ENCODE measurements around the gene CFAP45.
A peak's percentile ranks its signal among the peaks of the same experiment; 100 is the strongest.
"Not testable (repeated sequence)": the region's sequence is repeated elsewhere in the genome, so short reads cannot be mapped to it uniquely, and the experiment has no call there.

CFAP45 gene

DNA sequence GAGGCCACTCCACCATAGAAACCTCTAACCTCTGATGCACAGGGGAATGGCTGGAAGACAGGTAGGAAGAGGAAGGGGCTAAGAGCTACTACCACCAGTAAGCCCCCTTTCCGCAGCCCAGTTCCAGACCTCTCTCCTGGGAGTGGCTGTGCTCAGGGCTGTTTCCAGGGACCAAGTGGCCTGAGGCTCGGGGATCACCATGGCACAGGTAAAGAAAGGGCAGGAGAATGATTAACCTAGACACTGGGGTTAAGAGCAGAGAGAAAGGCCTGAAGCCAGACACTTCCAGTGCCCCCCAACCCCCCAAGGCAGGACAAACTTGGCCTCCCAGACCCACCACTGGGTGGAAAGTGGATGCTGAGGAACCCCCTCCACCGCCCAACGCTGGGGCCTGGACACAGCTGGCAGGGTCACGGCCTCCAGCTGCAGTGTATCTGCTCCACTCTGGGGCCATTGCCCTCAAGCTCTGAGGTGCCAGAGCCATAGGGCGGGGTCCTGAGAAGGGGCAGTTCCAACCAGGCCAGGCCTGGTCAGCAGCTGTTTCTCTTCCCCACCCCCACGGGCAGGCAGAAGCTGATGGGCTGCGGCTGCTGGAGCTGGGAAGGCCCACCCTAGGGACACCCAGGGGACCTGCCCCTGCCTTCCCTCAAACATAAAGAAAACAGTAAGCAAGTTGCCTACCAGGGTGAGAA is 22.7 kb upstream of the CFAP45 start:
- DNase-seq, result no peak

DNA sequence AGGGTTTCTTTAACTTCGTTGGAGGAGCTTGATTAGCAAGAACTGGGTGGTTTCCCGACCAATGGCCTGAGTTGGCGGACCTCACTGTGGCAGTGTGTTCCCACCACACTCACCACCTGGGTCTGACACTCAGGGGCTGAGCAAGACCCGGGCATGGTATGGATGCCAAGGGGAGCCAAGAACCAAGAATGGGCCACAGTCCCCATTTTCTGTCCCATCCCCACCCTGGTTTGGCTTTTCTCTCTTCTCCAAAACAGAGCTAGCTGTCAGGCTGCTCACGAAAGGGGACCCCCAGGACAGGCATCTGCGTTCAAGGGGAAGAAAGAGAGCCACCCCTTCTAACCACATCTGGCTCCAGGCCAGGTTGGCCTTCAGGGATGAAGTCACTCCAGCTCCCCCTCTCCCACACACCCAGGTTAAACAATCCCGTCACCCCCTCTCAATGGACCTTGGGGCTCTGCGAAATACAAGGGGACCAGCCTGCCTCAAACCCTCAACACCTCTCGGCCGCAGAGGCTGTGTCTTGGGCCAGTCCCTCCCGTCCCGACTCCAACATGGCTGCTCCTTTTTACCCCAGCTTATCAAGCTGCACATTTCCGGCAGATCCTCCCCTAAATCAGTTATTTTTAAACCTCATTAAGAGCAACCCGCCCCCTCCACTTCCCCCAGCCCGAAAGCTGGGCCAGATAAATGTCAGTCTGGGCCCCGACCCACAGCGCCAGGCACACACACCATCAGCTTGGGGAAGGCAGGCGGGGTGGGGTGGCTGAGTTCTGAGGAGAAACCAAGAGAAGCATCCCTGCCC is 21.9 kb upstream of the CFAP45 start:
- DNase-seq, result peak; percentile 26

GRCh38 chr1:159921251-159921650 is 21.3 kb upstream of the CFAP45 start:
- peak; percentile 18 for DNase-seq

GRCh38 chr1:159920651-159921050 is 20.7 kb upstream of the CFAP45 start:
- no peak for DNase-seq

DNA sequence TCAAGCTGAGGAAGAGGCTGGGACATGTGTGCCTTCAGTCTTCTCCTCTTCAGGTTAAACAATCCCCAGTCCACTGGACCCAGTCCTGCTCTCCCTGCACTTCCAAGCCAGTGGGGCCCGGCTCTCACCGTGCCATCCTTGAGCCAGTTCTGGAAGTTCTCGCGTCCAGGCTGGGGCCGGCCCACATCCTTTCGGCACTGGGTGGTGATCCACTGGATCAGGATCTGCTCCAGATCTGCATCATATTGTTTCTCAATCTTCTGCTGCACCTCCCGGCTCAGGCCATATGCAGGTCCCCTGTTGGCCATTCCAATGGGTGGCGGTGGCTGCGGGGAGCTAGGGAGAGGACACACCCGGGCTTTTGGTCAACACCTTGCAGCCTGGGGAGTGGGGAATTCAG is 20.2 kb upstream of the CFAP45 start:
- DNase-seq, result no peak

GRCh38 chr1:159919236-159919865 is 19.4 kb upstream of the CFAP45 start:
- DNase-seq, result no peak

- DNase-seq, result no peak
Measured at GRCh38 chr1:159918352-159919200, 18.6 kb upstream of the CFAP45 start.

DNA sequence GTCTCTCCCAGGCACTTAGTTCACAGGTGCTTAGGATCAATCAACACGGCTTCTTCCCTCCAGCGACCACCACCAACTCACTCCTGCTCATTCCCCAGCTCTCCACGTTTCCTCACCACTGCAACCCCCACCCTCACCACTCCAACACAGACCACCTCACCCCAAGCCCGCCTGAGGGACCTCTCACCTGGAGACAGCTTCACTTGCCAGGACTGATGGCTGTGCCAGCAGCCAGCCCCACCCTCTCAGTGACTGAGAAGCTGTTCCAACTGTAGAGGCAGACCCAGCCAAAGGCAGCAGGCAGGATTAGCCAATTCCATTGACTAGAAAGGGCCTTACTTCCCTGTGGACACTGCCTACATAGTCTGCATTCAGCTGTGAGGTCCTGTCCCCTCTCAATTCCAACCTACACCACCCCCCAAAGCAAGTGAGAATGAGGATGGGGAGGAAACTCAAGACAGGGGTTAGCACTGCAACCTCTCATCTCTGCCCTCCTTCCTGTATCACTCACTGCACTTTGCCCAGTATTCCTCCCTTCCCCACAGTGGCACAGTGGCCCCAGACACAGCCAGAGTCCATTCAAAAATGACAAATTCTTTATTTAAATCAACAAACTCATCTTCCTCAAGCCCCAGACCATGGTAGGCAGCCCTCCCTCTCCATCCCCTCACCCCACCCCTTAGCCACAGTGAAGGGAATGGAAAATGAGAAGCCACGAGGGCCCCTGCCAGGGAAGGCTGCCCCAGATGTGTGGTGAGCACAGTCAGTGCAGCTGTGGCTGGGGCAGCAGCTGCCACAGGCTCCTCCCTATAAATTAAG is 17.8 kb upstream of the CFAP45 start:
- no peak for DNase-seq

DNA sequence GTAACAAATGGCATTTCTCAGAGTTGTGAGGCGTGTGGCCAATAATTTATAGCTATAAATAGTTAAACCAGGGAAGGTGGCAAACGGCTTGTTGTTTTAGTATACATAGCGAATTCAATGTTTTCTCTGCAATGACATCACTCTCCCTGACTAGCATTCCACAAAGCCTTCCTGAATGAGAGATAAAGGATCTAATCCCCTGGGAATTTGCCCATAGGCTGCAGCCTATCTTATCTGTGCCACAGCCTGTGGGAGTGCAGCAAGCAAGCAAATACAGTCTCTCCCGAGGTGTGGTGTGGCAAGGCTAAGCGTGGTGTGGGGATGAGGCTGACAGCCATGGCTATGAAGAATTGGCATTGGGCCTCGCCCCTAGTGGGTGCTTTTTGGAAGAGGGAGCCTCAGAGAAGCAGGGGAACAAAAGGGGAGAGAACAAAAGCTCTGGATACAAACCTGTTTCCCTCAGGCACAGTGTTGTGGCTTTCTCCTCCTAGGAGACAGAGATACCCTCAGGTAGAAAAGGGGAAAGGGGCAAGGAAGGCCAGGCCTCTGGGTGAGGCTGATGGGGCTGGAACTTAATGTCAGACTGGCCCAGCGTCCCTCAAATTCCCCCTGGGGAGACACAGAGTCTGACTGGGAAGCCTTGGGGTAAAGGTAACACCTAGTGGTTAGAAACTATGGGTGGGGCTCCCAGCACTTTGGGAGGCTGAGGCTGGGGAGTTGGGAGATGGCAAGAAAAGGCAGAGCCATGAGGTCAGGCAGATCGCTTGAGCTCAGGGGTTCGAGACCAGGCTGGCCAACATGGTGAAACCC is 16.5 kb upstream of the CFAP45 start:
- DNase-seq, result no peak

- no peak for DNase-seq
Measured at GRCh38 chr1:159915571-159916241, 15.7 kb upstream of the CFAP45 start.

GRCh38 chr1:159914252-159915018 is 14.5 kb upstream of the CFAP45 start:
- no peak for DNase-seq

GRCh38 chr1:159913451-159914192 is 13.7 kb upstream of the CFAP45 start:
- no peak for DNase-seq

GRCh38 chr1:159911326-159912070 is 11.5 kb upstream of the CFAP45 start:
- no peak for DNase-seq

GRCh38 chr1:159908031-159908940 is 8.3 kb upstream of the CFAP45 start:
- DNase-seq, result no peak

DNA sequence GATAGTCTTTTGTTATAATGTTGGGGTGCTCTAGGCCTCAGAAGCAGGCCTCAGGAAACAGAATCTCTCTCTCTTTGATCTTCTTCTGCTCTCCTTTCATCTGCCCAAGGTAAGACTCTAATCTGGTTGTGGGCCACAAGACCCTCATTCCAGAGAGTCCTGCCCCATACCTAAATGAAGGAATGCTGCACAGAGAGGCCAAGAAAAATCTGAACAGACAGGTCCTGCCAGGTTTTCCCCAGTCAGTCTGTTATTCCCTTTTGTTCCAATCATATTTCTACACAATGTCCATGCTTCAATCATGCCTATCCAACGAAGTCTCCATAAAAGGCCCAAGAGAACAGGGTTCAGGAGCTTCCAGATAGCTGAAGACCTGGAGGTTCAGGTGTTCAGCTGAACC is 7.0 kb upstream of the CFAP45 start:
- no peak for DNase-seq

GRCh38 chr1:159904036-159904435 is 4.1 kb upstream of the CFAP45 start:
- DNase-seq, result not testable (repeated sequence)

- no peak for DNase-seq
Measured at GRCh38 chr1:159902541-159902940, 2.6 kb upstream of the CFAP45 start.
